ENCODE data around the gene ZP2.
"Not testable (repeated sequence)": the region's sequence is repeated elsewhere in the genome, so short reads cannot be mapped to it uniquely, and the experiment has no call there.

ZP2 gene

GRCh38 chr16:21211486-21211885 lies at the start of gene ZP2:
ZP2 (minus strand) TSS chr16:21211574; CDS start chr16:21211547, 27 bp downstream.
- no peak for DNase-seq

- DNase-seq, result no peak
Observed at GRCh38 chr16:21257284-21257683, 45.9 kb upstream of the ZP2 start.

- DNase-seq, result no peak
Observed at GRCh38 chr16:21256636-21257035, 45.3 kb upstream of the ZP2 start.

- no peak for DNase-seq
Observed at GRCh38 chr16:21253470-21253869, 42.1 kb upstream of the ZP2 start.

GRCh38 chr16:21250072-21250923 lies 38.9 kb upstream of the ZP2 start:
- no peak for DNase-seq

GRCh38 chr16:21248179-21248578 lies 36.8 kb upstream of the ZP2 start:
- DNase-seq, result not testable (repeated sequence)

- DNase-seq, result no peak
Observed at GRCh38 chr16:21244518-21245215, 33.3 kb upstream of the ZP2 start.

- no peak for DNase-seq
Observed at GRCh38 chr16:21242756-21243155, 31.4 kb upstream of the ZP2 start.

- DNase-seq, result no peak
Observed at GRCh38 chr16:21239646-21240045, 28.3 kb upstream of the ZP2 start.

GRCh38 chr16:21236831-21237230 lies 25.5 kb upstream of the ZP2 start:
- DNase-seq, result no peak

- no peak for DNase-seq
Observed at GRCh38 chr16:21235199-21235585, 23.8 kb upstream of the ZP2 start.

GRCh38 chr16:21233521-21234150 lies 22.3 kb upstream of the ZP2 start, which contains the start of gene ANKS4B:
ANKS4B (plus strand) TSS chr16:21233699; CDS start chr16:21233738, 39 bp downstream.
- DNase-seq, result no peak

GRCh38 chr16:21233045-21233520 lies 21.7 kb upstream of the ZP2 start:
- DNase-seq, result no peak

GRCh38 chr16:21228361-21228872 lies 17.0 kb upstream of the ZP2 start:
- DNase-seq, result no peak

- DNase-seq, result no peak
Observed at GRCh38 chr16:21227866-21228265, 16.5 kb upstream of the ZP2 start.

- DNase-seq, result no peak
Observed at GRCh38 chr16:21226749-21227148, 15.4 kb upstream of the ZP2 start.

GRCh38 chr16:21224800-21225199 lies 13.4 kb upstream of the ZP2 start:
- no peak for DNase-seq

GRCh38 chr16:21223787-21224186 lies 12.4 kb upstream of the ZP2 start:
- DNase-seq, result no peak

GRCh38 chr16:21222495-21223337 lies 11.3 kb upstream of the ZP2 start:
- no peak for DNase-seq

GRCh38 chr16:21219551-21219950 lies 8.2 kb upstream of the ZP2 start:
- no peak for DNase-seq

- no peak for DNase-seq
Observed at GRCh38 chr16:21218153-21218552, 6.8 kb upstream of the ZP2 start.

GRCh38 chr16:21217121-21217520 lies 5.7 kb upstream of the ZP2 start:
- DNase-seq, result no peak
